Stimulated activated naive CD4-positive, alpha-beta T cell (primary cell): ENCODE data around the gene NBEA.
A peak's percentile ranks its signal among the peaks of the same experiment; 100 is the strongest.

Experiments
- DNase-seq, 6 experiments: peaks; one replicate each; lab custom pipeline; 2025; lab: John Stamatoyannopoulos, UW

Gene NBEA

DNA sequence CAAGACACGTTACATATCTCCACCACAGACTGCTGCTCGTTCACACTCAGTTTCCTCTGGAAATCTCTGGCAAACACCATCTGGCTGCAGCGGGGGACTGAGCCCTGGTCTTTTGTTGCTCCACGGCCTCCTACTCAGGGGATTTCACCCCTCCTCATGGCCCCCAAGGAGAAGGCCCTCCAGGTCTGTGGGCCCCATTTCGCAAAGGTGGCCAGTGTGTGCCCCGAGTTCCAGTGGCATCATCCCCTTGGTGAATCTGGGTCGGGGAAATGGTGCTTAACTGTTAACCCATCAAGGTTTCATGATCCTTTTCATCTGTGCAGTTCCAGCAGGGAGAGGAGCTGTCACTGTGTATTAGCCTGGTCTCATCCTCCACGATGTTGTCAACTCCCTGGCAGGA is 769.8 kb downstream of the NBEA start:
- no peak for DNase-seq

DNA sequence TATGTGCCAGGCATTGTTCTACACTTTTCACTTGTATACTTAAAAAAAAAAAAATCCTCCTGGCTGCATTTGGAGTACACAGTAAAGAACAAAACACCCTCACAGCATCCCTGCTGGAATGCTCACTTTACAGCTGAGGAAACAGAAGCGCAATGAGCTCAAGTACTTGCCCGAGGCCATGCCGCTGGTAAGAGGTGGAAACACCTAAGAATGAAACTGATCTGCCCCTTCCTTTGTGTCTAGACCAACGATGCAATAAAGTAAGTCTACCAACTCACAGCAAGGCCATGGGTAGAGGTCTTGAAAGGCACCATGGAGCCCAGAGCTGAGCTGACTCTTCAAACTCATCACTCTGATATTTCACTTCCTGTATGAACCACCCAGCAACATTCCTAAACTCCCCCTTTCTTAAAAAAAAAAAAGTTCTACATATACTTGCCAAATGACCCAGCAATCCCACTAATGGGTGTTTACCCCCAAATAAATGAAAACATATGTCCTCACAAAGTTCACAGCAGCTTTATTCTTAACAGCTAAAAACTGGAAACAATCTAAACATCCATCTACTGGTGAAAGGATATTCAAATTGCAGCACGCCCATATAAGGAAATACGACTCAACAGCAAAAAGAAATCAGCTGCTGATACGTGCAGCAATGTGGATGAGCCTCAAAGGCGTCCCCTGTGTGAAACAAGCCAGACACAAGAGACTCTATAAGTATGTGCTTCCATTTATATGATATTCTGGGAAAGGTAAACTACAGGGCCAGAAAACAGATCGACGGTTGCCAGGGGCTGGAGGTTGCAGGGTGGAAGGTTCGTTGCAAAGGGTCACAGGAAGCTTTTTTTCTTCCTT is 771.1 kb downstream of the NBEA start:
- DNase-seq: no peak

- DNase-seq: no peak
These were observed 772.1 kb downstream of the NBEA start for GRCh38 chr13:35714121-35714520.

DNA sequence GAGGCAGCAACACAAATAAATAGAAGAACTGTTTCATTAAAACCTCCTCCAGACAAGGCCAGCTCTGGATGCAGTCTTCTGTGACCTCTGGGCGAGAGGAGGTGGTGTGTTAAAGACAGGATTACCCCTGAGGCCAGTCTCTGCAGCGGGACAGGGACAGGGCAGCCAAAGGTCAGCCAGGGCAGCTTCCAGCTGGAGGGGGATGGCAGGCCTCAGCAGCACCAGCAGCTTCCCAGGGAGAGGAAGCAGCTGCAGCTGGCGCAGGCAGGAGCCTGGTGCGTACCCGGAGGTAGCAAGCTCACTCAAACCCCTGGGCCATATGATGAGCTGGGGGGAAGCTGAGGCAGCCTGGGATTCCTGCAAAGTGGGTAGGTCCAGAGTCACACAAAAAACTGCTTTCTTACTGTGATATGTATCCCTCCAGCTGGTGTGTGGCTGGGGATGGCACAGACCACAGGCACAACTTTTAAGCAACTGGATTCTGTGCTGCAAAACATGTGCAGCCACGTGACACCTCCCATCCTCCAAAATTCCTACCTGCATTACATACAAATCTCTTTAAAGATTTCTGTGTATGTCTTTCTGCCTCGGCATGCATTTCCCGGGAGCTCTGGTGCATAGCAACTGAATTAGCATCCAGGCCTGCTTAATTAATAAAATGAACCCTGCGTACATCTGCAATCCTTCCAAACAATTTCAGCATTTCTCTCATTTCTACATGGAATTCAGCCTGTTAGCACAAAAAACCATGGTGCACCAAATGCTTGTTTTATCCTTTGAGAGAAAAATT is 772.7 kb downstream of the NBEA start:
- DNase-seq: no peak

- DNase-seq: no peak
These were observed 774.1 kb downstream of the NBEA start for GRCh38 chr13:35716186-35716585.

DNA sequence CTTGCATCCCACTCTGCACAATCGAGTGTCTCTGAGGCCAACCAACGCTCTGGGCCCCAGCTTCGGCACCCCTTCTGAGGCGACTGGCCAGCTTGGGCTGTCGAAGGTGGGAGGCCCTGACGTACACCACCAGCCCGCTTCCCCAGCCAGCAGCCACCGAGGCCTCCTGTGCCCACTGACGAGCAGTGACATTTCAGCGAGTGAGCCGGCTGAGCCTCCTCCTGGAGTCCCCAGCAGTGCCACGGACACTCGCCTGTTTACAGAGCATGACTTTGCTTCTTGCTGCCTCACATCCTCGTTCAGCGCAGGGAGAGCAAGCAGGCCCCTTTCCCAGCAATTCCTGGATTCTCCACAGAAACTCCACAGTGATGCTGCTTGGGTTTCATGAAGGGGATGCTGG is 774.7 kb downstream of the NBEA start:
- DNase-seq: no peak

DNA sequence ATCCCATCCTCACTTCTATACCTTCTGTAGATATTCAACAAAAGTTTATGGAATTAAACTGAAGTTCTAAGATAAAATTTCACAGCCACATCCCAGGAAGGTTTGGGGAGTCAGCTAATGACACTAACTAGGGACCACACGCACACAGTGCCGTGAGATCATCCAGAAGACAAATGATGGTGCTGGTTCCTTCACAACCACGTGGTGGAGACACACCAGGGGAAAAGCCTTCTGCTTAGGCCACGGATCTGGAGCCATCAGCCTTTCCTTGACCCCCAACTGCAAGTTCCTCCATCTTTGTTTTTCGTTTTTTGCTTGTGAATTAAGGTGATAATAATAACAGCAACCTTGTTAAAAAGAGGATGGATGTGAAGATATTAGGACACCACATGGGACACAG is 776.0 kb downstream of the NBEA start:
- no peak for DNase-seq

DNA sequence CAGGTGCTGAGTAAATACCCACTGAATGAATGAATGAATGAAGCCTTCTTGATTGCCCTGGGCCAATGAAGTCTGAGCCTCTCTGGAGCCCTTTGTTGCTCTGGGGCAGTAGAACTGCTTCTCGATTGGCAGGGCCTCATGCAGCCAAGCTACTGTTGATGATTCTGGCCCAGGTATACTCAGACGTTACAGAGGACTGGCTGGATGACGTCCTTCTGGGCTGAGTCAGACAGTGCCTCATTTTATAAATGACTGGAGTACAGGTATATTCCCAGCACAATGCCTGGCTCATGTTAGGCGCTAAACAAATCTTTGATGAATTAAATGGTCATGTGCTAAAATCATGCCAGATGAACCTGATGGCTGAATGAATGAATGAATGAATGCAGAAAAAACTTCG is 778.2 kb downstream of the NBEA start:
- DNase-seq: no peak

- DNase-seq: peak in 2 of 6 experiments; percentile 5 to 10
These were observed 778.9 kb downstream of the NBEA start for GRCh38 chr13:35720690-35721554.
